ENCODE results near the gene SARS2.

DNA sequence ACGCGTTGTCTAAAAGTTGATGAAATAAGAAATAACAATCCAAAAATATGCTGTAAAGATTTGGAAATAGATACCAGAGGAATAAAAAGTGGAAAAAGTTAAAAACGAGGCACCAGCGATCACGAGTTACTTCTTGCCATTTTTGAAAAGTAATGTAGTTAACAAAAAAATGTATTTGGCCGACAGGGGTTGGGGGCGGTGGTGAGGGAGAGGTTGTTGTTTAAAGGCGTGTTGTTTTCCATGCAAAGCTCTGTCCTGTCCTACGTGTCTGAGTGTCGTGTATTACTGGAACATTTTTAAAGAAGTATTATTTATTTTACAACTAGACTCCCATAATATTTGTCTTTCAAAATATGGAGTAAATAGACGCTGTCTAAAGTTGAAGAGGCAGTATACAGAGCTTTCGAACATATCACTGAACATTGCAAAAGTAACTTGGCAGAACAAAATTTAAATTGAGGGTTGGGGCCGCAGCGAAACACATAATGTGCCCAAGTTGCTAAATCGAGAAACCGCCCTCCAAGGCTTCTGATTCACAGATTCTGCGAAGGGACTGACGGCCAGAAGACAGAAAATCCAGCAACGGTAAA is 44.2 kb upstream of the SARS2 start:
- no peak for TF ChIP-seq EZH2phosphoT487 (IDR thresholded peaks at IDR 0.05; ENCODE audit: borderline replicate concordance, low read length)
- TF ChIP-seq EZH2 (IDR thresholded peaks at IDR 0.05; ENCODE audit: low read length, unreplicated experiment), result no peak

Measured in PC-3 (cell line).